Fibroblast of gingiva (primary cell): Measurements from ENCODE around the gene ZNF423.

ENCODE experiments used
- DNase-seq: peaks from one replicate; pipeline ENCODE4 v3.0.0-alpha.2; 2011; ENCODE audit warnings: low read depth

The ZNF423 gene

GRCh38 chr16:49600536-49600935 is 255.4 kb downstream of the ZNF423 start:
- no peak for DNase-seq

DNA sequence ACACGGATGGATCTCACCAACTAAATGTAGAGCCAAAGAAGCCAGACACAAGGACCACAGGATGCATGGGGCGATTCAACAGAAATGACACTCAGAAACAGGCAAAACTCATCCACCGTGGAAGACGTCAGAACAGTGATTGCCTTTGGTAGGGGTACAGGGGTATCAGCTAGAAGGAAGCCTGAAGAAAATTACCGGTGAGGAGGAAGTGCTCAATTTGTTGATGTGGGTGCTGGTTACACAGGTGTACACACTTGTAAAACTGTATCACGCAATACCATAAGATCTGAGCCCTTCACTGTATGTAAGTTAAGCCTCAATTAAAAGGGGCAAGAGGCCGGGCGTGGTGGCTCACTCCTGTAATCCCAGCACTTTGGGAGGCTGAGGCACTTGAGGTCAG is 256.2 kb downstream of the ZNF423 start:
- DNase-seq, result no peak

GRCh38 chr16:49599281-49599680 is 256.6 kb downstream of the ZNF423 start:
- DNase-seq, result no peak

- no peak for DNase-seq
Measured at GRCh38 chr16:49598383-49599170, 257.3 kb downstream of the ZNF423 start.

DNA sequence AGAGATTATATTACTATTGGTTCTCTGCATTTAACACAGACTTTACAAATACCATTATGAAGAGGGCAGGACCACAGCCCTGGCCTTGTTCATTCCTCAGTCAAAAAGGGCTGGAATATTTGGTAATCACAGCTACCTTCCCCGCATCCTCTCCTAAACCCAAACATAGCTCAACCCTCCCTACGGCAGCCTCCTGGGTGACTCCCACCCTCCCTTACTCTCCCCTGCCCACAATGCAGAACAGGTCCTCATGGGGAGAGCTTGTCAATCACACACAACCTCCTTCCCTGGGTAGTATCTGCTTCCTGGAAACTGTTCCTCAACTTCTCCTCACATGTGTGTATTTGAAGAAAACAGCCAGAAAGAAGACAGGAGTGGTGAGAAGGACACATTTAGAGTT is 258.1 kb downstream of the ZNF423 start:
- no peak for DNase-seq

DNA sequence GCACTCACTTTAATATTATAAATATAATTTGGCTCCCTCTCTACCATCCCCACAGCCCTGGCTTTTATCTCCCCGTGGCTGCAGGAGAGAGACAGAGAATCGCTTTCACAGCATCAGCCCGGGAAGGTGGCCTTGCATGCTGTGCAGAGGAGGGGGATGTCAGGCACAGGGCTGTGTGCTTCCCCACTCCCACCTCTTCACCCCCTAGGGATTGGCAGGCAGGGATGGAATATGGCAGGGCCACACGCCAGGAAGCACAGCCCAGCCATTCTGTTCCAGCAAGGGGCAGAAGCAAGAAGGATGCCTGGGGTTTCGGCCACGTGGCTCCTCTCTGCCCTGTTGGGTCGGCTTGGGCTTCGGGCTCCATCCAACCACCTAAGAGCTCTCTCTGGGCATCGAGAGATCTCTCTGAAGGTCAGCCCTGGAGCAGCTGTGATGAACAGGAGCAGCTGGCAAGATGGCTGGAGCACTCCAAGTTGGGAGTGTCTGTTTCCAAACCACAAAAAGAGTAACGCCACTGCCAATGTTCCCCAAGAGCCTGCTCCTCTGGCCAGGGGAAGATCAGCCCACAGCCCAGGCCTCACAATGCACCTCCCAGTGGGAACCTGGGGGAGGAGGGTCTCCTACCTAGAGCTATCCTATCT is 259.1 kb downstream of the ZNF423 start:
- no peak for DNase-seq

DNA sequence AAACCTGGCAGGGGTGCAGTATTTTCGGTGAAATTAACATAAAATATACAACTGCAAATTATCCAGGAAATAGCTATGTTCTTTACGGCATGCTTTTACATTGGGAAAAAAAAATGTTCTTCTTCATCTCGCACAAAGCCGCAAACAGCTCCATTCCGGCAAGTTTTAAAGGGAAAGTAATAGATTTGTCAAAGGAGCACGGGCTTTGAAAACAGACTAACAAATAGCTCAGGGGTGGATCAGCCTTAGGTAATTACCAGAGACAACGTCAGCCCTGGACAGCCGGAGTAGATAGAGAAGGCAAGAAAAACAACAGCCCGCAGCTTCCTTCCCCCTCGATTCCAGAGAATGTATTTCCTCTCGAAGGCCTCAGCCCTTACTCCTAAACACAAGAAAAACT is 259.8 kb downstream of the ZNF423 start:
- peak; percentile 14 for DNase-seq

DNA sequence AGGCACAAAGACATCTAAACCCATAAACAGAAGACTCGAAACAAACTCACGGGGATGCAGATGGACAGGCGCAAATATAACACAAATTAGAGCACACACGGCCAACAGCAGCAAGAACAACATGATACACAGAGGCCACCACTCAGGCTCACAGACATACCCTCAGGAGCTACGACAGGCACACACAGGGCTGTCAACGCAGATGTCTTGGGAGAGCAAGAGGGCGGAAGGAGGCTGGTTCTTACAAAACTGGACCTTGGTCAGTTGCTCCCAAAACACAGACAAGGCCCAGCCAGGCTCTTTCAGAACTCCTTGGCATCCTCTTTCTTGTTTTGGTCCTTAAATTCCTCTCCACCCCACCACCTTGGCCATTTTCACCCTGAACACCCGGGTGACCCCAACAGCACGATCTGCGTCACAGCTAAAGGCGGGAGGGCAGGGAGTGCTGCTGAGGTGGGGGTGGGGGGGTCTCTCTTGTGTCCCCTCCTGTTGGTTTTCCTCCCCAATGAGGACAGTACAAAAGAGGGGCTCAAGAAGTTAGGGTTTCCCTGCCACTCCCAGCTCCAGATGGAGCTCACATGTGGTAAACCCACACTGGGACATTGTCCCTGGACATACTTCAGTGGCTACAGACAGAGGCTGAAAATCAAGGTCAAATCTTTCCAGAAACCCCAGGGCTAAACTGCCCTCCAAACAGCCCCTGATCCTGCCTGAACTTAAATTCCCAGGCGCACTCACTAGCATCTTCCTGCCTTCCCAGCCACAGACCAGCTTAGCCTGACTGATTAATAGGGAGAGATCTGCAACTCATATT is 261.0 kb downstream of the ZNF423 start:
- no peak for DNase-seq

DNA sequence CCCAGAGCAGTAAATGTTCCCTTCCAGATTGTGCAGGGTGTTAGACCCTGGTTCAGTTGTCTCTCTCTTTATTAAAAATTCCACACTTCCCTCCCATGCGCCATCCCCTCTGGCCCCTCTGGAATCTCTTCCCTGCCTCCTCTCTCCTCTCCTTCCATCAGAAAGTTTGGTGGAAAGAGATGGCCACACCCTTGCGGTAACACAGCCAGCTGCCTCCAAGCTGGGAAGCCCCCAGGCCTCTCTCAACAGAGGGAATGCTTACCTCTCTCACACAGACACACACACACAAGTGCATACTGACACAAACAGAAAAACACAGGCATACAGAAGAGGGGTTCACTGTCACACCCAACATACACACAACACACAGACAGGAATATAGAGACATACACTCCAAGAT is 261.8 kb downstream of the ZNF423 start:
- no peak for DNase-seq

- no peak for DNase-seq
Measured at GRCh38 chr16:49593424-49594040, 262.4 kb downstream of the ZNF423 start.

- no peak for DNase-seq
Measured at GRCh38 chr16:49592546-49593423, 263.1 kb downstream of the ZNF423 start.

- DNase-seq, result no peak
Measured at GRCh38 chr16:49590166-49590871, 265.6 kb downstream of the ZNF423 start.

- no peak for DNase-seq
Measured at GRCh38 chr16:49589544-49590031, 266.3 kb downstream of the ZNF423 start.

GRCh38 chr16:49588729-49589384 is 267.1 kb downstream of the ZNF423 start:
- DNase-seq, result no peak

- no peak for DNase-seq
Measured at GRCh38 chr16:49588026-49588425, 267.9 kb downstream of the ZNF423 start.

DNA sequence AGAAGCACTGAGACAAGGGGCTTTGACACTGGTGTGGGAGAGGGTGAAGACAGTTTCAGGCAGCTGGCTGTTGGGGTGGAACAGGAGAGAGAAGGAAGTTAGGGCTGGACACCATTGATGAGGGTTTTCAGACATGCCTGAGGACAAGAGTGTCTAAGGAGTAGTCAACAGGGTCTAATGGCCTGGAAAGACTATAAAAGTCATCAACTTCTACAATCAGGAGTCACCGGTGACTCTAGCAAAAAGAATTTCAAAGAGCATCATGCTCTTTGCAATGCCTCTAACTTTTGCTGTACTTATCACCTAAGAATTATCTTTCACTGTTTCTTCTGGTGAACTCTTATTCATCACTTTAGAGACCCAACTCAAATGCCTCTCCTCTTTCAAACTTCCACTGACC is 268.4 kb downstream of the ZNF423 start:
- no peak for DNase-seq

GRCh38 chr16:49586466-49587450 is 269.2 kb downstream of the ZNF423 start:
- DNase-seq, result no peak

GRCh38 chr16:49585143-49585832 is 270.6 kb downstream of the ZNF423 start:
- no peak for DNase-seq
